Brain microvascular endothelial cell (primary cell): Measurements from ENCODE around the gene TM4SF1.

Experiments
- DNase-seq: peaks from one replicate; pipeline ENCODE4 v3.0.0-alpha.2; 2020
- H3K27ac ChIP-seq: fragments of 250-450 bp; sonication (Bioruptor Pico); 2 replicates; pipeline ENCODE4 v1.5.1; 2020; ENCODE audit warnings: mild to moderate bottlenecking, moderate library complexity
- H3K27me3 ChIP-seq: fragments of 250-450 bp; sonication (Bioruptor Pico); replicated peaks from 2 replicates; pipeline ENCODE4 v1.5.1; 2020; ENCODE audit warnings: mild to moderate bottlenecking
- H3K36me3 ChIP-seq: fragments of 250-450 bp; sonication (Bioruptor Pico); replicated peaks from 2 replicates; pipeline ENCODE4 v1.5.1; 2020; ENCODE audit warnings: mild to moderate bottlenecking
- H3K4me3 ChIP-seq: 2 replicates; pipeline ENCODE4 v1.5.1; 2011; ENCODE audit warnings: low read depth, mild to moderate bottlenecking, control low read depth, low read length, moderate library complexity
- CTCF ChIP-seq: IDR thresholded peaks from 2 replicates; pipeline ENCODE4 v1.5.1; 2011; ENCODE audit warnings: low read depth, mild to moderate bottlenecking, moderate library complexity, low read length, control low read depth, inconsistent platforms; ENCODE audit errors: missing control alignments
- in situ Hi-C: cut with HindIII; loops from 2 replicates; pipeline ENCODE4 v1.10.0; 2017; ENCODE audit warnings: low sequenced_read_pairs, low pct_ligation_motif_present

The TM4SF1 gene

GRCh38 chr3:149393345-149394160 is 16.1 kb upstream of the TM4SF1 start:
- H3K4me3 ChIP-seq = no peak overlapping the region
- in situ Hi-C loops = no loop called here
- H3K27me3 ChIP-seq = no peaks in the 10 kb centered on the region
- TF ChIP-seq CTCF = peak; percentile 96
- no peaks in the 10 kb centered on the region for H3K36me3 ChIP-seq
- H3K27ac ChIP-seq = peak overlapping the region; percentile 18
- peak; percentile 84 for DNase-seq

GRCh38 chr3:149391960-149392359 is 14.5 kb upstream of the TM4SF1 start:
- H3K36me3 ChIP-seq = no peaks in the 10 kb centered on the region
- in situ Hi-C loops = no loop called here
- no peak for DNase-seq
- H3K4me3 ChIP-seq = no peak overlapping the region
- TF ChIP-seq CTCF = no peak
- H3K27me3 ChIP-seq = no peaks in the 10 kb centered on the region
- no peak overlapping the region for H3K27ac ChIP-seq

- H3K27ac ChIP-seq = no peak overlapping the region
- no peak overlapping the region for H3K4me3 ChIP-seq
- peak; percentile 49 for DNase-seq
- in situ Hi-C loops = no loop called here
- H3K36me3 ChIP-seq = no peaks in the 10 kb centered on the region
- H3K27me3 ChIP-seq = no peaks in the 10 kb centered on the region
- no peak for TF ChIP-seq CTCF
These were observed 13.3 kb upstream of the TM4SF1 start for GRCh38 chr3:149390772-149391212.

GRCh38 chr3:149390294-149390693 is 12.8 kb upstream of the TM4SF1 start:
- no peak for TF ChIP-seq CTCF
- in situ Hi-C loops = no loop called here
- no peak overlapping the region for H3K4me3 ChIP-seq
- no peak for DNase-seq
- no peaks in the 10 kb centered on the region for H3K36me3 ChIP-seq
- H3K27ac ChIP-seq = no peak overlapping the region
- H3K27me3 ChIP-seq = no peaks in the 10 kb centered on the region

GRCh38 chr3:149388531-149389417 is 11.3 kb upstream of the TM4SF1 start:
- TF ChIP-seq CTCF = no peak
- in situ Hi-C loops = no loop called here
- H3K36me3 ChIP-seq = no peaks in the 10 kb centered on the region
- no peak overlapping the region for H3K4me3 ChIP-seq
- DNase-seq = no peak
- no peaks in the 10 kb centered on the region for H3K27me3 ChIP-seq
- peak overlapping the region; percentile 99 for H3K27ac ChIP-seq
